Fibroblast of lung (primary cell): ENCODE results near the gene CNTNAP5. TPM values are rescaled to one million over a fixed set of nuclear protein-coding genes. Genes with fewer than 3 reads are reported as not detected.
A peak's percentile ranks its signal among the peaks of the same experiment; 100 is the strongest.

Source experiments
- DNase-seq, 2 donors: peaks; one replicate each; pipeline versions ENCODE4 v3.0.0 to v3.0.0-alpha.2; 2010; ENCODE audit warnings: low read depth in 2 of 2
- H2AFZ ChIP-seq: 2 replicates; pipeline ENCODE4 v1.5.1; 2012; ENCODE audit warnings: low read length, control low read depth, inconsistent platforms
- H3K27ac ChIP-seq: 2 replicates; pipeline ENCODE4 v1.5.1; 2011; ENCODE audit warnings: low read length, control low read depth; ENCODE audit not compliant: insufficient read depth
- H3K27me3 ChIP-seq: 2 replicates; pipeline ENCODE4 v1.5.1; 2011; ENCODE audit warnings: mild to moderate bottlenecking, low read length; ENCODE audit not compliant: control insufficient read depth, insufficient read depth
- H3K36me3 ChIP-seq: 2 replicates; pipeline ENCODE4 v1.5.1; 2011; ENCODE audit warnings: low read length; ENCODE audit not compliant: control insufficient read depth, insufficient read depth
- H3K4me1 ChIP-seq: 2 replicates; pipeline ENCODE4 v1.5.1; 2011; ENCODE audit warnings: low read length; ENCODE audit not compliant: control insufficient read depth, insufficient read depth; ENCODE audit errors: extremely low read depth
- H3K4me2 ChIP-seq: 2 replicates; pipeline ENCODE4 v1.5.1; 2011; ENCODE audit warnings: low read length, control low read depth; ENCODE audit not compliant: insufficient read depth; ENCODE audit errors: extremely low read depth
- H3K4me3 ChIP-seq, 4 experiments: fragments of 200-600 bp in 1 of 4; sonication (generic) in 1 of 4; replicated peaks in 1 of 4; 2 replicates each; pipeline ENCODE4 v1.5.1; 2011 to 2016; ENCODE audit warnings: low read length in 4 of 4, low read depth in 3 of 4, mild to moderate bottlenecking in 3 of 4, control low read depth in 2 of 4, inconsistent platforms in 1 of 4, mixed read lengths in 1 of 4; ENCODE audit not compliant: insufficient read depth in 1 of 4; ENCODE audit errors: control extremely low read depth in 1 of 4
- H3K79me2 ChIP-seq: 2 replicates; pipeline ENCODE4 v1.5.1; 2012; ENCODE audit warnings: mild to moderate bottlenecking, low read length, inconsistent platforms; ENCODE audit not compliant: control insufficient read depth, insufficient read depth
- H3K9ac ChIP-seq: 2 replicates; pipeline ENCODE4 v1.5.1; 2011; ENCODE audit warnings: mild to moderate bottlenecking, low read length, control low read depth; ENCODE audit not compliant: insufficient read depth
- H3K9me3 ChIP-seq: 2 replicates; pipeline ENCODE4 v1.5.1; 2012; ENCODE audit warnings: low read depth, low read length; ENCODE audit not compliant: control insufficient read depth, insufficient read depth
- H4K20me1 ChIP-seq: 2 replicates; pipeline ENCODE4 v1.5.1; 2011; ENCODE audit warnings: low read length; ENCODE audit not compliant: control insufficient read depth, insufficient read depth; ENCODE audit errors: extremely low read depth
- EZH2 ChIP-seq: IDR thresholded peaks from 2 replicates; pipeline ENCODE4 v1.5.1; 2012; ENCODE audit warnings: low read length, control low read depth, mild to moderate bottlenecking; ENCODE audit errors: missing control alignments
- polyA plus RNA-seq, 2 donors: library from polyadenylated mRNA; depleted of rRNA in 1 of 2; stranded (reverse) in 1 of 2; unstranded in 1 of 2; fragments of >200 nt; gene quantifications; 2 replicates each; pipeline ENCODE4 v1.2.1, GENCODE V29; 2011 to 2012; ENCODE audit warnings: missing spikeins in 1 of 2
- total RNA-seq: library from RNA; depleted of rRNA; stranded (reverse); fragments of >200 nt; gene quantifications from 2 replicates; pipeline ENCODE4 v1.2.1, GENCODE V29; 2014
- TF ChIP-seq, protein P1 (sequence below), 2 donors: IDR thresholded peaks in 1 of 2; conservative IDR thresholded peaks in 1 of 2; 1 replicate in 1 of 2; 2 replicates in 1 of 2; pipeline ENCODE4 v1.5.1; 2011 to 2012; ENCODE audit warnings: low read length in 2 of 2, control low read depth in 1 of 2, inconsistent platforms in 1 of 2, low read depth in 1 of 2, mild to moderate bottlenecking in 1 of 2

The CNTNAP5 gene
- total and polyA plus RNA-seq, 2 donors (not counting 1 experiment from before 2014, with no cell fraction given): not detected

DNA sequence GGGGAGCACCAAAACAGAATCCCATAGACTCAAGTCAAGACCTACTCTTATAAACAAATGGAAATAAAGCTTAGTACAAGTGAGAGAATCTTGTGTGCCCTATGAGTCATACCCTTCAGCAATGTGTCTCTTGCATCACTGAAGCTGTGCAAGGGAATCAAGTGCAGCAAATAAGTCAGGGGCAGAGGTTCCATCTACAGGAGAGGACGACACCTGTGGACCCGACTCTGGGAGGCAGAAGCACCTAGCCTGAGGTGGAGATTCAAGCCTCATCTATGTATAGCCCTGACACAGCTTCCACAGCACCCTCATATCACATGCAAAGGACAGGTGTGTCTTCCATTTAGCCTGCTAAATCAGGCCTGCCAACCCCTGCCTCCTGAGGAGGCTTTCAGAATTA lies 298.2 kb downstream of the CNTNAP5 start:
- Histone ChIP-seq H3K9me3 (no peaks in the 10 kb centered on the region), H3K4me2 (no peak overlapping the region), H3K27me3 (no peaks in the 10 kb centered on the region), H3K9ac (no peak overlapping the region), H3K79me2 (no peaks in the 10 kb centered on the region), H3K4me1 (no peaks in the 10 kb centered on the region), H4K20me1 (no peaks in the 10 kb centered on the region), H3K4me3 (no peak overlapping the region), H2AFZ (no peak overlapping the region), H3K36me3 (no peaks in the 10 kb centered on the region), H3K27ac (no peak overlapping the region)
- TF ChIP-seq EZH2: no peak
- TF ChIP-seq, protein P1, sequence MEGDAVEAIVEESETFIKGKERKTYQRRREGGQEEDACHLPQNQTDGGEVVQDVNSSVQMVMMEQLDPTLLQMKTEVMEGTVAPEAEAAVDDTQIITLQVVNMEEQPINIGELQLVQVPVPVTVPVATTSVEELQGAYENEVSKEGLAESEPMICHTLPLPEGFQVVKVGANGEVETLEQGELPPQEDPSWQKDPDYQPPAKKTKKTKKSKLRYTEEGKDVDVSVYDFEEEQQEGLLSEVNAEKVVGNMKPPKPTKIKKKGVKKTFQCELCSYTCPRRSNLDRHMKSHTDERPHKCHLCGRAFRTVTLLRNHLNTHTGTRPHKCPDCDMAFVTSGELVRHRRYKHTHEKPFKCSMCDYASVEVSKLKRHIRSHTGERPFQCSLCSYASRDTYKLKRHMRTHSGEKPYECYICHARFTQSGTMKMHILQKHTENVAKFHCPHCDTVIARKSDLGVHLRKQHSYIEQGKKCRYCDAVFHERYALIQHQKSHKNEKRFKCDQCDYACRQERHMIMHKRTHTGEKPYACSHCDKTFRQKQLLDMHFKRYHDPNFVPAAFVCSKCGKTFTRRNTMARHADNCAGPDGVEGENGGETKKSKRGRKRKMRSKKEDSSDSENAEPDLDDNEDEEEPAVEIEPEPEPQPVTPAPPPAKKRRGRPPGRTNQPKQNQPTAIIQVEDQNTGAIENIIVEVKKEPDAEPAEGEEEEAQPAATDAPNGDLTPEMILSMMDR (conservative IDR thresholded peaks at IDR 0.05 in 1 of 2, IDR thresholded peaks at IDR 0.05 in 1 of 2; ENCODE audit: low read depth in 1 of 2, low read length in 2 of 2): no peak
- DNase-seq: peak; percentile 0 to 6

DNA sequence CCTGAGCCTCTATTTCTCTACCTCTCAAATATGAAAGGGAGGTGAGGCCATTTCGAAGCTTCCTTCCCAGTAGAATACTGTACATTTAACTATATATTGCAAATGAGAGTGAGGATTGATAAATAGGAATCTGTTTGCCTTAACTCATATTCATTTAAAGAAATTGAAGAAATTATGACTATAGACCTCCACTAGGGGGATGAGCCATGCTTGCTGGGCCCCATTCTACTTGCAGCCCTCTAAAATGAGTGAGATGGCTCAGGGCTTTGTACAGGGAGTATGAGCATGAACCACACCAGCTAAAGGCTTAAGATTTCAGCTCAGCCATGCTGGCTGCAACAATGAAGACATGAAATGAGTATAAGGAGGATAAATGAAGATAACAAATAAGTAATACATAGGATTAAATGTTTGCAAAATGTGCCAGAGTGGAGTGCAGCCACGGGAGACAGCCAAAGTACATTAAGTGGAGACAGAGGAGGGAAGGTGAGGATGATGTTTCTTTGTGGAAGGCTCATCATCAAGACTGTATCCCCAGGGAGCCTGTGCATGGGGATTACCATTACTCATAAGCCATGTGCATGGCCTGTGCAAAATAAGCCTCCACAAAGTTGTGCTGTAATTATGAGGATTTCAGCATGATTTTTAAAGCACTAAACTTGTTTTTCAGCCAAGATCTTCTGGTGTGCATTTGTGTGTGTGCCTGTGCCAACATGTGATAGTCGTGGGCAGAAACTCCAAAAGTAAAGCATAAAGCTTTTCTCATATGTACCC lies 300.8 kb downstream of the CNTNAP5 start:
- Histone ChIP-seq H3K27ac (no peak overlapping the region), H3K9ac (no peak overlapping the region), H4K20me1 (no peaks in the 10 kb centered on the region), H3K79me2 (no peaks in the 10 kb centered on the region), H3K9me3 (no peaks in the 10 kb centered on the region), H3K36me3 (no peaks in the 10 kb centered on the region), H3K4me3 (no peak overlapping the region), H3K4me1 (no peaks in the 10 kb centered on the region), H2AFZ (no peak overlapping the region), H3K4me2 (no peak overlapping the region), H3K27me3 (no peaks in the 10 kb centered on the region)
- no peak for DNase-seq
- TF ChIP-seq EZH2: no peak
- TF ChIP-seq, protein P1 (conservative IDR thresholded peaks at IDR 0.05 in 1 of 2, IDR thresholded peaks at IDR 0.05 in 1 of 2; ENCODE audit: low read depth in 1 of 2, low read length in 2 of 2): peak in 1 of 2 donors; percentile 14

DNA sequence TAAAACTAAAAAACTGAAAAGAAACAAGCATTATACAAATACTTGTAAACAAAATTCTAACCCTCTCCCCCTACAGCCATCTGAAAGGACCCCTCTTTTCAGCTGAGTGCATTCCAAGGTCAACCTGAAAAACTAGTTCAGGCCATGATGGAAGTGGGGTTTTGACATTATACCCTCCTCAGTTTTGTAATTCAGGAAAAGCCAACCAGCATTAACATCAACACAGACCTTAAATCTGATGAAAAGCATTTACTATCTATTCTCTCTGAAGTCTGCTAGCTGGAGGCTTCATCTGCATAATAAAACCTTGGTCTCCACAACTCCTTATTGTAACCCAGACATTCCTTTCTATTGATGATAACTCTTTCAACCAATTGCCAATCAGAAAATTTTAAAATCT lies 302.2 kb downstream of the CNTNAP5 start:
- H3K9ac ChIP-seq: no peak overlapping the region
- no peaks in the 10 kb centered on the region for H4K20me1 ChIP-seq
- no peaks in the 10 kb centered on the region for H3K4me1 ChIP-seq
- no peak overlapping the region for H3K27ac ChIP-seq
- no peaks in the 10 kb centered on the region for H3K9me3 ChIP-seq
- no peak overlapping the region for H3K4me2 ChIP-seq
- no peak for DNase-seq
- no peaks in the 10 kb centered on the region for H3K27me3 ChIP-seq
- H3K36me3 ChIP-seq: no peaks in the 10 kb centered on the region
- H2AFZ ChIP-seq: no peak overlapping the region
- no peak overlapping the region for H3K4me3 ChIP-seq
- no peaks in the 10 kb centered on the region for H3K79me2 ChIP-seq
- TF ChIP-seq EZH2: no peak
- TF ChIP-seq, protein P1 (conservative IDR thresholded peaks at IDR 0.05 in 1 of 2, IDR thresholded peaks at IDR 0.05 in 1 of 2; ENCODE audit: low read depth in 1 of 2, low read length in 2 of 2): no peak
